GM18909 (cell line): Measurements from ENCODE around the gene LAMB2.

Experiments used
- ATAC-seq: cut with Tn5 transposase; IDR thresholded peaks from one replicate; pipeline ENCODE4 v1.9.1; 2021; ENCODE audit warnings: mild to moderate bottlenecking; ENCODE audit not compliant: unreplicated experiment, poor library complexity

The LAMB2 gene

GRCh38 chr3:49161808-49162530, 29.1 kb upstream of the LAMB2 start:
- ATAC-seq, result no peak

- ATAC-seq, result no peak
Observed at GRCh38 chr3:49161197-49161596, 28.3 kb upstream of the LAMB2 start.

GRCh38 chr3:49158792-49159191, 25.9 kb upstream of the LAMB2 start:
- ATAC-seq, result no peak

GRCh38 chr3:49158103-49158709, 25.4 kb upstream of the LAMB2 start:
- ATAC-seq, result no peak

GRCh38 chr3:49157289-49157688, 24.4 kb upstream of the LAMB2 start:
- no peak for ATAC-seq

- ATAC-seq, result no peak
Observed at GRCh38 chr3:49153349-49153912, 20.6 kb upstream of the LAMB2 start.

- ATAC-seq, result no peak
Observed at GRCh38 chr3:49151610-49152009, 18.8 kb upstream of the LAMB2 start.

GRCh38 chr3:49148159-49148558, 15.3 kb upstream of the LAMB2 start:
- no peak for ATAC-seq

- ATAC-seq, result no peak
Observed at GRCh38 chr3:49140080-49140479, 7.2 kb upstream of the LAMB2 start.

- ATAC-seq, result no peak
Observed at GRCh38 chr3:49135499-49135898, 2.6 kb upstream of the LAMB2 start.

GRCh38 chr3:49134471-49135265, 1.8 kb upstream of the LAMB2 start:
- no peak for ATAC-seq

- no peak for ATAC-seq
Observed at GRCh38 chr3:49133226-49133951, 539 bp upstream of the LAMB2 start.

- no peak for ATAC-seq
Observed at GRCh38 chr3:49132073-49132436, 795 bp downstream of the LAMB2 start.

- no peak for ATAC-seq
Observed at GRCh38 chr3:49131576-49131975, 1.3 kb downstream of the LAMB2 start.

- no peak for ATAC-seq
Observed at GRCh38 chr3:49131040-49131439, 1.8 kb downstream of the LAMB2 start.

GRCh38 chr3:49124991-49125670, 7.7 kb downstream of the LAMB2 start:
- ATAC-seq, result no peak

- no peak for ATAC-seq
Observed at GRCh38 chr3:49124203-49124602, 8.6 kb downstream of the LAMB2 start.

GRCh38 chr3:49123687-49124086, 9.2 kb downstream of the LAMB2 start:
- ATAC-seq, result no peak

GRCh38 chr3:49122886-49123545, 9.8 kb downstream of the LAMB2 start:
- no peak for ATAC-seq
